ENCODE data around the gene THEM4.

THEM4 gene

DNA sequence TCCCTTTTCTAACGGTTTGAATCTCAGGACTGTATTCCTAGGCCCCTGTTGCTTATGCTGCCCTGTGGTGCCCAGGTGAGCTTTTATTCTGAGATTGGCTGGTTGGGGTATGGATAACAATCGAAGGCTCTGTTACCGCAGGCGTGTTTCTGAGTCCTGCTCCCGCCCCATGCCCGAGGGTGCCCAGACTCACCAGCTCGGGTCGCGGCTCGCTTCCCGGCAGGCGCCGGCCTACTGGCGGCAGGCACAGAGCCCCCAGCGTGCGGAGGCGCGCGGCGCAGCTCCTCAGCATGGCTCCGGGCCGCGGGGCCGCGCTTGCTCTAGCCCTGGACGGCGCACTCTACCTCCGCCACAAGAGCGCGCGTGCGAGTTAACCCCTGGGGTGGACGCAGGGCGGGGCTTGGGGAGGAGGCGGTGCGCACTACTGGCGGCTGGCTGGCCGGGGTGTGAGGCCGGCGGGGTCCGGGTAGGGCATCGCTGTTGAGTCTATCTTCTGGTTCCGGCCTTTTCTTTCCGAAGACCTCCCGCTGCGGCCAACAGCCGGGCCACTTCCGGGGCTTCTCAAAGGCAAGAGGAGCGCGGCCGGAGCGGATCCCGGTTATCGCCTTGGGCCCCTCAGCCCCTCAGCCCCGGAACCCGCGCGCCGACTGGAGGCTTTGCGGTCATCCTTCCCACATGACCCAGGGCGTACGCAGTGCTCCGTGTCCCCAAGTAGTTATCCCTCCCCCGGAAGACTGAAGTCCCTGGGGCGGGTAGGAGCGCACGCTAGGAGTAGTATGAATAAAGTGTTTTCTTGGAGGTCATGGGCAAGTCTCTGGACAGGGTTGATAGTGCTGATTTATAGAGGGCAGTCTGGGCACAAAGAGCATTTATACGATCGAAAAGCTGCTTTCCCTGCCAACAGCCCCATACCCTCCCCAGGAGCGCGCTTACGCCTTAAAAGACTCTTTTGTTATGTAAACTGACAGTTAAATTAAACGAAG lies at the start of gene THEM4:
THEM4 (minus strand) TSS at position 345 of the 983 bp plus-strand sequence; CDS start at position 292, 53 bp downstream.
- FAIRE-seq: no peak

DNA sequence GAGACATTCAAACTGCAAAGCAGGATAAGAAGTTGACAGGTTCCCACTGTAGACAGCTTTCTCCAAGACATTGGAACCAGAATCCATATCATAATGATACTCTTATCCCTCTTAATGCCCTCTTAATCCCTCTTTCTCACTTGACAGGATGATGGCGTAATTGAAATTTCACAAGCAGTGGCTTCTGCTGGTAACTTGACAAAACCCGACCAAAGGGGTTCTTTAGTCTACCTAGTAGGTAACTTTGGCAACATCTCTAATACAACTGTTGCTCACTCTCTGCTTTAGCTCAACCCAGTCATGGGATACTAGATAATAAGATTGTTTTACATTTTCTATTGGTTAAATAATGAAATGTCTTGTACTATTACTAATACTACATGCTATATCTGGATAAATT lies 49.6 kb upstream of the THEM4 start:
- FAIRE-seq: no peak

DNA sequence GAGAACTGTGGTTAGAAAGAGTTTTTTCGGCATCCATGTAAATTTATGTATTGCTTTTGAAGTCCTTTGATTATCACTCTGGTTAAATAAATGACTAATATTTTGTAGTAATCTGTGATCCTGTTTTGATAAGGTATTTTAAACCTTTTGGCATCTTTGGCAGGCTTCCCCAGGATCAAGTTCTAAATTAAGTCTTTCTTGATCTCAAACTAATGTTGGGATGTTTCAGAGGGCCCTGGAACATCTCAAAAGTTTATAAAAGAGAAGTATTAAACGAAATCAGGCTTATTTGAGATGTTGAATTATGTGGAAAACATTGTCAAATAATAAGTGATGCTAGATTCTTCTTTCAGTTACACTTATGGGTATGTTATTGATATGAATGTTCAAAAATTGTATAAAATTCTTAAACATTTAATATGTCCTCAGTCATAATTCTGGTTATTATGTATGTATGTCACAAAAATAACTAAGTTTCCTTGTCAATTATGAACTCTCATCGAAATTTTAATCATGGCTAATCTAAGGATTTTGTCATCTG lies 47.7 kb upstream of the THEM4 start:
- no peak for FAIRE-seq

DNA sequence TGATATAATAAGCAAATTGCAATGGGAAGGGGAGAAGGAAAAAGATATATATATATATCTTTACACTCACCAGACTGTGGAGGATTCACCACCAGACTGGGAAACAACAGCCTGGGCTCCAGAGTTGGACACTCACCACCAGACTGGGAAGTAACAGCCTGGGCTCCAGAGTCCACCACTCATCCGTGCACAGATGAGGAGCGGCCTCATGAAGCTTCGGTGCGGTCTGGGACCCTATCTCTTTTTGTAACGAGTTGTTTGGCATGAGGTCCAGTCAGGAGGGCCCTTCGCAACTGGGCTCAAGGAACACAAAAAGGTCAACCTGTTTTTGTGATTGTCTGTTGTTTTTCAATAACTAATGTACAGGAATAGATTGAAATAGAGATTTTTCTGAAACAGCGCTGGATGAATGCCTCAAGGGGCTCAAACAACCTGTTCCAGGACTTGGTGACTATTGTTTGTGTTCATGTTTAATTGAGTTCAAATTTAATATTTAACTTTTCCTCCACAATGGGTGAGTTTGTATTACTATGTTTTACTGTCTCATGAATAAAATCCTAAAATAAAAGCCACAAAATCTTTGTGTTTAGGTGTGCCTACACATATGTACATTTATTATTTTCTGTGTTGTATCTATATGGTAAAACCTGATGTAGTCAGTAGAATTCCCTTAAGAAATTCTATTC lies 44.2 kb upstream of the THEM4 start:
- FAIRE-seq: no peak

DNA sequence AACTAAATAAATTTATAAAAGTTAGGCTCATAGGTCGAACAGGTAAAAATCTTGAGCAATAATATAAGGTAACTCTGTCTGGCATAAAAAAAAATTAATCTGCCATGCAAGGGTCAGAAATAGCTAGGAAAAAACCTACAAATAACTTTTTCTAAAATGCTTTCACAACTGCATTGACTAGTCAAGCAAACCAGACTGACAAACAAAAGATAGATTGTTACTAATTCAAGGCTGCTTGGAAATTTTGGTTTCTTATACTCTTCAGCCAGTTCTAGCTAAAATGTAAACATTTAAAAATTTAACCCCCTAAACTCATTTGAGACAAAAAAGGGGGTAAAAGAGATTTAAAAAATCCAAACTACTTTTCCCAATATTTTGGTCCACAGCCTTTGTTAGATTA lies 43.5 kb upstream of the THEM4 start:
- no peak for FAIRE-seq

DNA sequence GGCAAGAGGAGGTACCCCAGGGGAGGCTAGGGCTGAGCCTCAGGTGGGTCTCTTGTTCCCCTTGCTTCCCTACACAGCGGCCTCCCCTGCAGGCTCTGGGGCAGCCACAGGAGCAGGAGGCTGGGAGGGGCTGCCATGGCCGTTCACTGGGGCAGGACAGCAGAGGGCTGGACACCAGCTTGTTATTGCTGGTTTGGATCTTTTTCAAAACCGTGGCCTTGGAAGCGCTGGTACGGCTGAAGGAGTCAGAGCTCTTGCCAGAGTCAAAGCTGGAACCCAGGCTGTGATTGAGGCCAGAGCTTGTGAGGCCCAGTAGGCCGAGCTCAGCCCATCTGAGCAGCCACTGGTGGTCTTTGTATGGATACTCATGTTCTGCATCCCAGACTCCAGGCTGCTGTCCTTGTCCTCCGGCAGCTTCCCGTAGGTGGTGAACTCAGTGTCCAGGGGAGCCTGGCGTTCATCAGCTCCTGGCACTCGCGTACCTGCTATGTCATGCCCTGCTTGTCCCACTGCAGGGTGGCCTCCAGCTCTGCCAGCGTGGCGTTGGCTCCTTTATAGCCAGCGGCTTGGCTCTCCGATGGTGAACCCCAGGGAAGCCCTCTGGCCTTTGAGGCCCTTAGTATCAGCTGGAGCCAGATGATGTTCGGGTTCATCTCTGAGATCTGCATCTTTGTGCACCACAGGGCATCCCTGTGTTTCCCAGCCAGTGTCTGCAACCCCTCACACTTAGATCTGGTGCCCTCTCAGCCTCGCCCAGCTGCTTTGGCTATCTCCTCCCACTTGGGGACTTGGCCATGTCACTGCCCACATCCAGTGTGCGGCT lies 40.3 kb upstream of the THEM4 start:
- FAIRE-seq: no peak

DNA sequence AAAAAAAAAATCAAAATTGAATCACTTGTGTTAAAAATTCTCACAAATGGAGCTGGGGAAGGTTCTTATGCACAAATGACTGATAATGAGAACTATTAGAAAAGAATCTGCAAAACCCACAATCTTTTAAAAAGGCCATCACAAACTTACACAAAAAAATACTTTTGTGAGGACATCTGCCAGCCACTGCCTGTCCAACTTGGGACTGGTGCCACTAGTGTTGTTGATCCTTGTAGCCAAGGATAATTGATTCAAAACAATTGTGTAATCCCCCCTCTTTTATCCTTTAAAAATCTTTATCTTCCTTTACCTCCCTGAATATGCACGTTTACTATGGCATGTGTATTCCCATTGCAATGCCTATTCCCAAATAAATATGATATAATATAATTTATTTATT lies 39.2 kb upstream of the THEM4 start:
- FAIRE-seq: no peak

DNA sequence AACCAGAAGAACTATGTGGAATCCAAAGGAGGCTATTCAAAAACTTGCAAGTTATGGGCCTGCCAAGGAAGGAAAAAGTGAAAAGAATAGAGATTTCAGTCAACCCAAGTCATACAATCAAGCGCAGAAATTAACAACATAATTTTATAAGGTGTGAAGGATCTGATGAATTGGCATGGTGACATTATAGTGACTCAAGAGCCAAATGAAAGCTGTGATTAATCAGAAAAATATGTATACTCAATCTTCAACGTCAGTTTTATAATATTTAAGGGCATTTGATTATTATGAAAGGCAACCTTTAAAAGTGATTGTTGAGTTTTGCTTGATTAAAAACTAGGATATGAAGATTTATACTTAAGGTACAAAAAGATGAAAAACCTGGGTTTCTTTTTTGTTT lies 37.8 kb upstream of the THEM4 start:
- no peak for FAIRE-seq

DNA sequence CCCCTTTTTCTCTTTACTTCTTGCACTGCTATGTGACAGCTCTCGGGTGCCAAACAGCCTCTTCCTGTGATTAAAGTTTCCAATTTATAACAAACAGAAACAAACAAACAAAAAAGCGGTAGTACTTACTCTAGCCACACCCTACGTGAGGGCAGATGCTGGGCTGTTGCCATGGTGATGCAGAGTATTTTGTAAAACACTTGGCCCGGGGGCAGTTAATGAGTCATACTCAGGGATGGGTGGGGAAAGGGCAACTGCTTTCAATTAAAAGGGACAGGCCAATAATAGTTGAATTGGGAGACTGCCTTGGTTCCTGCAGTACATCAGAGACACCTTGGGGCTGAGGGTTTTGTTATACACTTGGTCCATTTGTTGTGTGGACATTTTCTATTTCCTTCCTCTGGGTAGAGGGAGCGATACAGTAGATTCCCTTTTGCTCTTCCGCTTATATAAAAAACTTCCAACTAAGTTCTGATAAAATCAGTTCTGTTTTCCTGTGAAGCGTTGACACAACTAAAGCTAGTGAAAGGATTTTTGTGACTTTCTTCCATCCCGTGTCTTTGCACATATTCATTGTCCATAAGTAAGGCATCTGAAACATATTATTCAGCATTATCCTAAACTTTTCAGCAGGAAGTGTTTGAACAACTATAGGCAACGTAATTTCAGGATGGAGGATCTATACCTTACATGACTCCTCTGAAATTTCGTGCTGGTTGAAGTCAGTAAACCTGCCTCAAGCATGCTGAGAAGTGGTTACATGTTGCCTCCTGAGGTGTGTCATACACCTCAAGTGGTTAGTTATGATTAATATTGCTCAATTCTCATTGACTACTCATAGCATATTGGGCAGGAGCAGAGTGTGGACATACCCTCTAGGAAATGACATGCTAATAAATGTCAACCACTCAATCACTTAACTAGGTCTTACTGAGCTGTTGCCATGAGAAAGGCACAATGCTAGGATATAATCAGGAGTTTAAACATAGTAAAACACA lies 36.7 kb upstream of the THEM4 start:
- no peak for FAIRE-seq

DNA sequence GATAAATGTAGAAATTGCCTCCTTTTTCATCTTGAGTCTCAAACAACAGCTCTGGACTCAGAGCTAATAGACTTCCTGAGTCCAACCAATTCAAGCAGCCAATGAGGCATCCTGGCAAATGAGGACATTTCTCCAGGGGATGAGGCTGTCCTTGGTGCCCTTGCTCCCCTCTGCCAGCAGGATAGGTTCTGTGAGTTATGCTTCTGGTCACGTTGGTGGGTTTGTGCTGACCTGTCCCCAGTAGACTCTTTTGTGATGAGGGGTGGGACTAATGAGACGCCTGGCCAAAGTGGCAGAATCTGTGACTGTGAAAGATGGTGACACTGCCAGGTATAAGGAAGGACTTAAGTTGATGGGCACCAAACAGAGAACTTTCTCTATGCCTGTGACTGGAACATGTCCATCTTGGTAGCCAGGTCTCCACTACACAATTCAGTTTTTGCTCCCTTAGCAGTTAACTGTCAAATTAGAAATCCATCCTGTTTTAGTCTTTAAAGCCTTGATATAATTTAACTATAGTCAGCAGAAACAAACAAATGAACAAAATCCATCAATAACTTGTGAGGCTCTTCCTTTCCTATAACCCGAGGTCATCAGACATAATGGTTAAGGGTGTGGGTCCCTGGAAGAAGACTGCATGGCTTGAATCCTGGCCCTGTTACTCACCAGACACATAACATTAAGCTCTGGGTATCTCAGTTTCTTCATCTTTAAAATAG lies 35.7 kb upstream of the THEM4 start:
- FAIRE-seq: no peak

DNA sequence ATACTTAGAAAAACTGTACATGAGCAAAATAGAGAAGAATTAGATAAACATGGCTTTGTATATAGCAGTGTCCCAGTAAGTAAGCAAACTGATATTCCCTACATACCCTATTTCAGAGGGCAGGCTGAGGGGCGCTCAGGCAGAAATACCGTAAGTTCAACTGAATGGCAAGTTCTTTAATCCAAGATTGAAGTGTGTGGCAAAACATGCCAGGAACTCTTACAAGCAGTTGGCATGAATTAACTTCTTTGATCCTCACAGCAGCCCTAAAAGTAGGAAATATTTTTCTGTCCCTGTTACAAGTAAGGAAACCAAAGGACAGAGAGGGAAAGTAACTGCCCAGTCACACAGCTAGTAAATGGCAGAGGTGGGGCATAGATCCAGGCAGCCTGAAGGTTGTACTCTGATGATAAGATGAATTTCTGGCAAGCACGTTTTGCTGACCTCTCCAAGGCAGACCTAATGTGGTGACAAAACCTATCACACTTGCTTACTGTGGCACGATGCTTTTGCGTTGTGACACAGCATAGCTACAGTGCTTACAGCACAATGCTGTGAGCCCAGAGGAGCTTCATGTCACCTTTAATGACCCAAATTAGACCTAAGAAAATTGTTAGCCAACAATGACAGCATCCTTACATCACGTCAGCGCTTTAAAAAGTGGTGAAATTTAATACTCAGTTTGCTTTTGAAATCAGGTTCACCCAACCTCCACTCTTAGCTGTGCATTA lies 35.0 kb upstream of the THEM4 start:
- FAIRE-seq: no peak

DNA sequence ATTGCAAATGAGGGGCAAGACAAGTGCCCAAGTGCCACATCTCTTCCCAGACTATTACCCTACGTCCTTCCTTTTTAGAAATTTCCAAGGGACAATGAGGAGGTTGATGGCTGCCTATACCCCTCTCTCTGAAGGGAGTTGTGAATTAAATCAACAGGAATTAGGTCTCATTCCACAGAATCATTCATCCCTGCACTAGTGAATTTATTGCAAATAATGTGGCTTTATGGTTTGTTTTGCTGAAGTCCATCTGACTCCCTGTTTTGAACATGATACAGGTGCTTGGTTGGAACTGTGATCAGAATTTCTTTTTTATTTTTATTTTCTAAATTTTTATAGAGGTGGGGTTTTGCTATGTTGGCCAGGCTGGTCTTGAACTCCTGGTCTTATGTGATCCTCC lies 34.3 kb upstream of the THEM4 start:
- FAIRE-seq: no peak

DNA sequence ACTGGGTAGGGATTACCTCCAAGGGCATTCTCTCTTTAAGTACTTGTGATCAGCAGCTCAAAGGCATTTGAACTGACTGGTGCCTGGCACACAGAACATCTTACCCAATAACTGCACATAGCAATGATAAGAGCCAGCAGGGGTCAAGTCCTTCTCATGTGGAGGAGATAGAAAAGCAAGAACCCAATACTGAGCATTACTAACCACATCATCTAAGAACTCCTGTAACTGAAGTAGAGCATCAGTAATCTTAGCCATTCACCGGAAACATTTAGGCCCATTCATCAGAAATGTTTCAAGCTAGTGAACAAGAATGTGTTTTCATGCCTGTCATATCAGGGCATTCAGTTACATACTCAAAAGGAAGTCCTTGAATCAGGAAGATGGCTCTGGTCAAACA lies 33.6 kb upstream of the THEM4 start:
- FAIRE-seq: no peak

DNA sequence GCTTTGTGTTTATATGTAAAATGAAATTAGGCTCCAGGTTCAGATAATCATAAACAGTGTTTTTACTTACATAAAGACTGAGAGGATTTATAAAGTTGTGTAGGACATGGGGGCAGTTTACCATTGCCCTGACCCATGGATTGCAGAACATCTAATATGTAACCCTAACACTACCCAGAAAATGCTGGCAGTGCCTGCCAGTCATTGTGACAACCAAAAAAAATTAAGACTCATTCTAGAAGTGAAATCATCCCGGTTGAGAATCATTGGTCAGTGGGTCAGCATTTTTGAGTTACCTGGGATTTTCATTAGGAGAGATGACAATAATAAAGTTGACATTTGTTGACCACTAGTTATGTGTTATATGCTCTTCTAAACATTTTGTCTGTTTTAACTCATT lies 31.2 kb upstream of the THEM4 start:
- FAIRE-seq: no peak

DNA sequence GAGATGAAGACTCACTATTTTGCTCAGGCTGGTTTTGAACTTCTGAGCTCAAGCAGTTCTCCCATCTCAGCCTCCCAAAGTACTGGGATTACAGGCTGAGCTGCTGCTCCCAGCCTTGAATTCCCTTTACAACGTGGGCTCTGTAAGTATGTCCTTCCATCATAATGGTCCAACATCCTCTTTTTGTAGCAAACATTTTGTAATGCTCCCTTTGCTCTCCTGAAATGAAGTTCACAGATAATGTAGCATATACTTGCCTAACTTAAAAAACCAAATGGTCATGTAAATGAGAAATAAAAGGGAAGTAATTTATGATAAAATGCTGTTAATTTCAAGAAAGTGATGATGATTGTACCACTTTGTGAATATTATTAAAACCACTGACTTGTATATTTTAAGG lies 30.5 kb upstream of the THEM4 start:
- FAIRE-seq: no peak

DNA sequence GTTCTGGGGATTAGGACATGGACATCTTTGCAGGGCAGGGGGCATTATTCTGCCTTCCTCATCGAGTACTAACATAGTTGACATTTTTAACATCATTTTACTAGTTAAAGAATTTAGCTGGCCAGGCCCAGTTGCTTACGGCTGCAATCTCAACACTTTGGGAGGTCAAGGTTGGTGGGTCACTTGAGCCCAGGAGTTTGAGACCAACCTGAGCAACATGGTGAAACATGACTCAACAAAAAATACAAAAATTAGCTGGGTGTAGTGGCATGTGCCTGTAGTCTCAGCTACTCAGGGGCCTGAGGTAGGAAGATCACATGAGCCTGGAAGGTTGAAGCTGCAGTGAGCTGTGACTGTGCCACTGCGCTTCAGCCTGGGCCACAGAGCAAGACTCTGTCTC lies 29.8 kb upstream of the THEM4 start:
- FAIRE-seq: no peak

DNA sequence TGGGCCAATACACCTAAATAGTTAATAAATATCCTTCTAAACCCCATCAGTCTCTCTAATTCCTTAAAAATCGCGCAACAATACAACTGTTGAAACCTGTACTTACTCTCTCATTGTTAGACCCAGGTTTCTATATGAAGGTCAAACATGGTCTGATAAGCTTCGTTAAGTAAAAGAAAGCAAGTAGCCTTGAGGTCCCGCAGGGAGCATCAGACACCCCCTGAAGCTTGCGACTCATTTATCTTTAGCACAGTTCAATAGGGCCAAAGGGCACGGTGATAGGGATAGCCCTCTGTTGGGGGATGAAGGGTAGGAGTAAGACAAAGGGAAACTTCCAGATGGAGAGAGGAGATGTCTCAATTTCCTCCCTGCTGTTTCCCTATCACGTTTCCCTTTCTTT lies 27.3 kb upstream of the THEM4 start:
- FAIRE-seq: no peak

DNA sequence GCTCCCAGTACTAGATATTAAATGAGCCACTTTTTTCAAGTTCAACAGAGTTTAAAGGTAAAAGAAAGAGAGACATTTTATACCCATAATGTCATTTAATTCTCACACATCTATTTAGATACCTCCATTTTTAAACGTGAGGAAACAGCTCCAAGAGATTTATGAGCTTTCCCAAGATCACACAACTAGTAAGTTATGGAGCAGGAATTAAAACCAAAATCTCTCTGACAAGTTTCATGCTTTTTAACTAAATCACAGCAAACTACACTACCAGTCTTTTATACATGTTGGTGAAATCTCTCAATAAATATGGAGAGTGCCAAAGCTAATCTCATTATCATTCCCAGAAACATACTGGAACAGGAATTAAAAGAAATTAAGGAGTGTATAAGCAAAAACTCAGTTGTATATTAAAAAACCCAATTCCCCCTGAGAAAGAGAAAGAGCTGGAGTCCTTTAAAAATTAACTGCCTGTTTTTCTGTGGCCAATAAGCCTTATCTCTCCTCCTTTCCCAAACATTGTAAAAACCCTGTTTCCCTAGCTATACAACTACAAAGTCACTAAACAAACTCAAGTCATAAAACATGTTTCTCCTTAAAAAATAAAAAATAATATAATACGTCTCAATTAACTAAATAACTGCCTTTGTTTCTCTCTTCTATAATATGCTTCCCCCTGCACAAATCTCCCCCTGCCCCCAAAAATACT lies 26.7 kb upstream of the THEM4 start:
- FAIRE-seq: no peak

DNA sequence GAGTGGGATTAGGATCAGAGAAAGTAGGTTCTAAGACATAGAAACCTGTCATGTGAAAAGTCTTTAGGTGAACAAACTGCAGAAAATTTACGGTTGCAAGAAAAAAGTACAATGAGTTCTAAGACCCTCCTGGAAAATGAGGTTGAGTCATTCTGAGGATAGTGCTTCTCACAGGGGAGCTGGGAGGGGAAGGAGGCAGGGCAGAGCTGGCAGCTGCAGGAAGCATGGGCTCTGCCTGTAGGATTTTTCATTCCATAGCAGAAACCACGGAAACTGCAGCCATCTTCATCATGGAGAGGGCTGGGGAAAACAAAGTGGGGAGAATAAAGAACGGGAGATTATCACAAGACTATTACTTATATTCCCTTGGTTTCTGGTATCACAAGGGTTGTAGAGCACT lies 25.8 kb upstream of the THEM4 start:
- FAIRE-seq: no peak

DNA sequence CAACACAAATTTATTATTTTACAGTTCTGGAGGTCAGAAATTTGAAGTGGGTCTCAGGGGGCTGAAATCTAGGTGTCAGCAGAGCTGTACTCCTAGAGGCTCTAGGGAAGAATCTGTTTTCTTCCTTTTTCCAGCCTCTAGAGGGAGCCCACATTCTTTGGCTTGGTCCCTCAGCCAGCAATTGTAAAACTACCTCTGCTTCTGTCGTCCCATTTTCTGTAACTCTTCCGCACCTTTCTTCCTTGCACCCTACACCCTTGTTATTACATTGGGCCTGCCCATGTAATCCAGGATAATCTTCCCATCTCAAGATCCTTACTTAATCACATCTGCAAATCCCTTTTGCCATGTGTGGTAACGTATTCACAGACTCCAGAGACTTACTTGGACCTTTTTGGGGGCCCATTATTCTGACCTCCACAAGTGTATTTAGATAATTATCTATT lies 24.8 kb upstream of the THEM4 start:
- FAIRE-seq: no peak

Measured in G401.6 (cell line).